IMR-90 (cell line): ENCODE data around the gene ZKSCAN4. TPM values are rescaled to one million over a fixed set of nuclear protein-coding genes. Genes with fewer than 3 reads are reported as not detected.

Experiments
- ATAC-seq: fragments of 200-7000 bp; cut with Tn5 transposase; 2 replicates; pipeline ENCODE4 v1.9.1; 2020; ENCODE audit warnings: low read depth, mild to moderate bottlenecking, moderate library complexity
- BruUV-seq: library from RNA; stranded (reverse); fragments of 400-500 nt; replicated peaks from 2 replicates; lab custom pipeline; 2021; lab: Mats Ljungman, UMichigan
- CTCF ChIA-PET: fragments of 300-600 bp; formaldehyde crosslinking; extraction: SDS; loops from one replicate; lab custom pipeline; 2021; ENCODE audit warnings: antibody characterized with exemption; lab: Yijun Ruan, JAX
- POLR2A ChIA-PET: fragments of 300-600 bp; sonication (Branson Sonifier 250); formaldehyde crosslinking; loops from one replicate; lab custom pipeline; 2022; ENCODE audit warnings: antibody characterized with exemption; ENCODE audit not compliant: unreplicated experiment; lab: Charles Lee
- DNase-seq: peaks from one replicate; pipeline ENCODE4 v3.0.0; 2013
- H2AFZ ChIP-seq: replicated peaks from 2 replicates; pipeline ENCODE3; 2013; ENCODE audit warnings: low read length, mild to moderate bottlenecking; ENCODE audit not compliant: poor library complexity
- H2AK5ac ChIP-seq: 2 replicates; pipeline ENCODE4 v1.6.1; 2013; ENCODE audit warnings: low read depth, low read length, inconsistent platforms
- H2AK9ac ChIP-seq: replicated peaks from 2 replicates; pipeline ENCODE3; 2013; ENCODE audit warnings: mild to moderate bottlenecking, low read depth, low read length, moderate library complexity; ENCODE audit not compliant: poor library complexity
- H2BK120ac ChIP-seq: 2 replicates; pipeline ENCODE4 v1.6.1; 2013; ENCODE audit warnings: low read depth, low read length, inconsistent platforms
- H2BK15ac ChIP-seq: 3 replicates; pipeline ENCODE4 v1.6.1; 2013; ENCODE audit warnings: low read depth, low read length, inconsistent platforms
- H2BK20ac ChIP-seq: 2 replicates; pipeline ENCODE4 v1.6.1; 2013; ENCODE audit warnings: low read depth, mild to moderate bottlenecking, inconsistent platforms, low read length, moderate library complexity
- H2BK5ac ChIP-seq: 2 replicates; pipeline ENCODE4 v1.6.1; 2013; ENCODE audit warnings: mild to moderate bottlenecking, low read depth, low read length, inconsistent platforms; ENCODE audit not compliant: poor library complexity, severe bottlenecking
- H3K14ac ChIP-seq: replicated peaks from 2 replicates; pipeline ENCODE4 v1.6.1; 2013; ENCODE audit warnings: low read depth, low read length, inconsistent platforms
- H3K18ac ChIP-seq: 2 replicates; pipeline ENCODE4 v1.6.1; 2013; ENCODE audit warnings: low read depth, low read length, control low read depth
- H3K23ac ChIP-seq: 2 replicates; pipeline ENCODE4 v1.6.1; 2013; ENCODE audit warnings: low read depth, low read length, inconsistent platforms
- H3K27ac ChIP-seq: 2 replicates; pipeline ENCODE4 v1.5.1; 2013; ENCODE audit warnings: mild to moderate bottlenecking, control low read depth, low read length; ENCODE audit not compliant: insufficient read depth
- H3K27me3 ChIP-seq: 2 replicates; pipeline ENCODE4 v1.6.1; 2013; ENCODE audit warnings: low read length; ENCODE audit not compliant: control insufficient read depth, insufficient read depth
- H3K36me3 ChIP-seq: 2 replicates; pipeline ENCODE4 v1.6.1; 2013; ENCODE audit warnings: low read length, mixed read lengths; ENCODE audit not compliant: control insufficient read depth, insufficient read depth
- H3K4ac ChIP-seq: 2 replicates; pipeline ENCODE4 v1.6.1; 2013; ENCODE audit warnings: low read depth, low read length, inconsistent platforms
- H3K4me1 ChIP-seq: 2 replicates; pipeline ENCODE4 v1.6.1; 2013; ENCODE audit warnings: low read length, mixed read lengths; ENCODE audit not compliant: control insufficient read depth, insufficient read depth
- H3K4me2 ChIP-seq: 2 replicates; pipeline ENCODE4 v1.6.1; 2013; ENCODE audit warnings: low read depth, mild to moderate bottlenecking, control low read depth, low read length, moderate library complexity
- H3K4me3 ChIP-seq: 2 replicates; pipeline ENCODE4 v1.5.1; 2013; ENCODE audit warnings: low read depth, mild to moderate bottlenecking, control low read depth, low read length, moderate library complexity; ENCODE audit not compliant: insufficient read depth
- H3K56ac ChIP-seq: 2 replicates; pipeline ENCODE4 v1.6.1; 2013; ENCODE audit warnings: low read length, inconsistent platforms; ENCODE audit not compliant: insufficient read depth; ENCODE audit errors: extremely low read depth
- H3K79me1 ChIP-seq, 2 experiments: 2 replicates each; pipeline ENCODE4 v1.6.1; 2013; ENCODE audit warnings: low read length in 2 of 2, inconsistent platforms in 1 of 2, low read depth in 1 of 2
- H3K9ac ChIP-seq: 2 replicates; pipeline ENCODE4 v1.6.1; 2013; ENCODE audit warnings: low read depth, low read length, control low read depth
- H3K9me1 ChIP-seq: 2 replicates; pipeline ENCODE4 v1.6.1; 2013; ENCODE audit warnings: low read length, inconsistent platforms; ENCODE audit not compliant: insufficient read depth
- H3K9me3 ChIP-seq: 2 replicates; pipeline ENCODE4 v1.6.1; 2013; ENCODE audit warnings: low read length; ENCODE audit not compliant: control insufficient read depth, insufficient read depth
- H4K20me1 ChIP-seq: 2 replicates; pipeline ENCODE4 v1.6.1; 2013; ENCODE audit warnings: low read length, inconsistent platforms; ENCODE audit not compliant: insufficient read depth
- H4K5ac ChIP-seq: 2 replicates; pipeline ENCODE4 v1.6.1; 2013; ENCODE audit warnings: mild to moderate bottlenecking, low read depth, low read length, control low read depth
- H4K8ac ChIP-seq, 2 experiments: 2 replicates each; pipeline ENCODE4 v1.6.1; 2013; ENCODE audit warnings: low read depth in 2 of 2, low read length in 2 of 2, control low read depth in 1 of 2, inconsistent platforms in 1 of 2
- H4K91ac ChIP-seq: 2 replicates; pipeline ENCODE4 v1.6.1; 2013; ENCODE audit warnings: low read depth, low read length, inconsistent platforms; ENCODE audit not compliant: insufficient read depth
- BHLHE40 ChIP-seq: fragments of 150-350 bp; IDR thresholded peaks from 2 replicates; pipeline ENCODE4 v1.6.1; 2016; ENCODE audit warnings: mild to moderate bottlenecking, low read depth, low read length
- CEBPB ChIP-seq: IDR thresholded peaks from 2 replicates; pipeline ENCODE4 v1.6.1; 2012; ENCODE audit warnings: low read depth, low read length, improper control_type of control experiment
- FOS ChIP-seq: fragments of 150-350 bp; IDR thresholded peaks from 2 replicates; pipeline ENCODE4 v1.6.1; 2016; ENCODE audit warnings: low read depth, low read length
- RAD21 ChIP-seq: IDR thresholded peaks from 2 replicates; pipeline ENCODE4 v1.6.1; 2012; ENCODE audit warnings: low read length, improper control_type of control experiment
- RFX5 ChIP-seq: IDR thresholded peaks from 2 replicates; pipeline ENCODE4 v1.8.0; 2012; ENCODE audit warnings: low read depth, mild to moderate bottlenecking, low read length, moderate library complexity
- WGBS, 2 experiments: methylation state at CpG; one replicate each; pipeline versions ENCODE4 v1.1.5 to v1.1.7; 2013; ENCODE audit warnings: missing lambda C conversion rate in 2 of 2; ENCODE audit not compliant: insufficient read length in 1 of 2; ENCODE audit errors: extremely low coverage in 2 of 2; 5-methylcytosine and 5-hydroxymethylcytosine counted together
- dilution Hi-C: fragments of 300-500 bp; cut with HindIII; formaldehyde crosslinking; loops from one replicate; pipeline ENCODE4 v1.14.3; 2018; ENCODE audit warnings: low sequenced_read_pairs; ENCODE audit not compliant: unreplicated experiment
- in situ Hi-C: fragments of 300-500 bp; cut with MboI; formaldehyde crosslinking; loops from 3 replicates; pipeline ENCODE4 v1.14.3; 2019; ENCODE audit warnings: low sequenced_read_pairs, inconsistent platforms, mixed read lengths
- intact Hi-C: fragments of 100-400 bp; cut with micrococcal nuclease; formaldehyde crosslinking; loops from 2 replicates; pipeline ENCODE4 v1.10.0; 2022
- polyA plus RNA-seq, 3 experiments: library from polyadenylated mRNA; depleted of rRNA; stranded (reverse); fragments of >200 nt; gene quantifications; 2 replicates each; pipeline ENCODE4 v1.2.3, GENCODE V29; 2012; ENCODE audit warnings: low replicate concordance in 1 of 3
- total RNA-seq: library from RNA; depleted of rRNA; stranded (reverse); fragments of >200 nt; gene quantifications from 2 replicates; pipeline ENCODE4 v1.2.3, GENCODE V29; 2012

ZKSCAN4 gene
- total and polyA plus RNA-seq, 2 of the 4 experiments (the other 2 are of a cell fraction) = 2.4 to 5.7 TPM

GRCh38 chr6:28213213-28213523 lies 38.9 kb downstream of the ZKSCAN4 start:
- peaks cover under 1% of the 10 kb centered on the region for H3K4me1 ChIP-seq
- in situ Hi-C loops = loop anchor here (10.0 kb wide), 1 partner anchor 68 kb away; the partner anchor contains the start of gene ZKSCAN8
- POLR2A ChIA-PET = interaction anchor here (0.8 kb wide), 1 partner anchor 47 kb away, joined by 3 read pairs; no protein-coding TSS in a partner anchor
- H2AFZ ChIP-seq = no peak overlapping the region
- no peak overlapping the region for H2BK15ac ChIP-seq
- no peaks in the 10 kb centered on the region for H4K20me1 ChIP-seq
- no peak overlapping the region for H4K91ac ChIP-seq
- H2BK5ac ChIP-seq = no peak overlapping the region
- no peak for ATAC-seq
- peaks cover 21% of the 10 kb centered on the region for H3K27me3 ChIP-seq
- H3K23ac ChIP-seq = no peak overlapping the region
- no peak overlapping the region for H2BK20ac ChIP-seq
- WGBS, 2 experiments = no CpG with 5 or more reads among the region's 2 CpGs
- dilution Hi-C loops = no loop called here
- no peak overlapping the region for H3K9ac ChIP-seq
- no peak overlapping the region for H2AK5ac ChIP-seq
- peak overlapping the region; percentile 58; the same call in 1 of the 2 replicates for H3K4me3 ChIP-seq
- H3K9me3 ChIP-seq = no peaks in the 10 kb centered on the region
- H3K27ac ChIP-seq = no peak overlapping the region
- intact Hi-C loops = loop anchor here (2.0 to 5.0 kb wide), 4 partner anchors 76 to 654 kb away; partner anchors contain the start of gene ZNF165
- H2AK9ac ChIP-seq = no peak overlapping the region
- H3K18ac ChIP-seq = no peak overlapping the region
- no peak overlapping the region for H3K14ac ChIP-seq
- no peak overlapping the region for H3K4ac ChIP-seq
- peaks cover 6 to 9% of the 10 kb centered on the region in 2 experiments; a peak in 3 of 4 replicates for H3K79me1 ChIP-seq
- no peaks in the 10 kb centered on the region for H3K36me3 ChIP-seq
- H2BK120ac ChIP-seq = no peak overlapping the region
- H4K8ac ChIP-seq = no peak overlapping the region
- CTCF ChIA-PET = no interaction called here
- 0 out of 2 replicates have a peak, but pooled peaks cover 3% of the 10 kb centered on the region for H3K9me1 ChIP-seq
- H3K56ac ChIP-seq = no peak overlapping the region
- peak overlapping the region; percentile 73 for H3K4me2 ChIP-seq
- DNase-seq = no peak
- no peak for TF ChIP-seq RAD21
- TF ChIP-seq FOS = no peak
- TF ChIP-seq BHLHE40 = no peak
- no peak for TF ChIP-seq RFX5
- no peak for TF ChIP-seq CEBPB
- BruUV-seq = no TSS peak
- no peak overlapping the region for H4K5ac ChIP-seq
